Astrocyte (in vitro differentiated cells and primary cell): Measurements from ENCODE around the gene CSK. TPM values are rescaled to one million over a fixed set of nuclear protein-coding genes. Genes with fewer than 3 reads are reported as not detected.
"Not testable (repeated sequence)": the region's sequence is repeated elsewhere in the genome, so short reads cannot be mapped to it uniquely, and the experiment has no call there.

Experiments used
- DNase-seq: peaks from one replicate; pipeline ENCODE4 v3.0.0-alpha.2; 2010; ENCODE audit warnings: low read depth
- FAIRE-seq: peaks from 2 replicates; lab custom pipeline; 2011; peaks lifted over from hg19 to GRCh38; lab: Jason Lieb, UNC
- H2AFZ ChIP-seq: 2 replicates; pipeline ENCODE4 v1.6.0; 2012; ENCODE audit warnings: low read depth, low read length, inconsistent platforms
- H3K27ac ChIP-seq: 2 replicates; pipeline ENCODE4 v1.5.1; 2011; ENCODE audit warnings: low read depth, low read length, inconsistent platforms
- H3K27me3 ChIP-seq: 2 replicates; pipeline ENCODE4 v1.6.0; 2011; ENCODE audit warnings: low read length, inconsistent platforms; ENCODE audit not compliant: insufficient read depth
- H3K36me3 ChIP-seq: 2 replicates; pipeline ENCODE4 v1.5.1; 2011; ENCODE audit warnings: low read length, inconsistent platforms; ENCODE audit not compliant: insufficient read depth
- H3K4me1 ChIP-seq: 2 replicates; pipeline ENCODE4 v1.5.1; 2011; ENCODE audit warnings: low read length, inconsistent platforms; ENCODE audit not compliant: insufficient read depth
- H3K4me2 ChIP-seq: 2 replicates; pipeline ENCODE4 v1.6.0; 2012; ENCODE audit warnings: low read length, inconsistent platforms
- H3K4me3 ChIP-seq: 2 replicates; pipeline ENCODE4 v1.5.1; 2011; ENCODE audit warnings: low read depth, mild to moderate bottlenecking, low read length, inconsistent platforms; ENCODE audit not compliant: insufficient read depth
- H3K79me2 ChIP-seq: 2 replicates; pipeline ENCODE4 v1.6.0; 2012; ENCODE audit warnings: mild to moderate bottlenecking, low read length, inconsistent platforms; ENCODE audit not compliant: insufficient read depth
- H3K9ac ChIP-seq: 2 replicates; pipeline ENCODE4 v1.6.0; 2012; ENCODE audit warnings: mild to moderate bottlenecking, low read length, inconsistent platforms
- H3K9me3 ChIP-seq: 2 replicates; pipeline ENCODE4 v1.5.1; 2012; ENCODE audit warnings: low read depth, mild to moderate bottlenecking, low read length, inconsistent platforms; ENCODE audit not compliant: insufficient read depth
- H4K20me1 ChIP-seq: 2 replicates; pipeline ENCODE4 v1.6.0; 2012; ENCODE audit warnings: low read length, inconsistent platforms; ENCODE audit not compliant: insufficient read depth
- H3K27ac Mint-ChIP-seq: one replicate; pipeline ENCODE4 v1.8.0; 2021; ENCODE audit warnings: mild to moderate bottlenecking, mixed read lengths; ENCODE audit not compliant: unreplicated experiment
- H3K27me3 Mint-ChIP-seq: one replicate; pipeline ENCODE4 v1.8.0; 2021; ENCODE audit warnings: low read depth, mixed read lengths; ENCODE audit not compliant: unreplicated experiment
- H3K36me3 Mint-ChIP-seq: one replicate; pipeline ENCODE4 v1.8.0; 2021; ENCODE audit warnings: low read depth, mixed read lengths; ENCODE audit not compliant: unreplicated experiment
- H3K4me1 Mint-ChIP-seq: one replicate; pipeline ENCODE4 v1.8.0; 2021; ENCODE audit warnings: low read depth, mixed read lengths; ENCODE audit not compliant: unreplicated experiment
- H3K4me3 Mint-ChIP-seq: one replicate; pipeline ENCODE4 v1.8.0; 2021; ENCODE audit warnings: mild to moderate bottlenecking, moderate library complexity, mixed read lengths; ENCODE audit not compliant: unreplicated experiment
- H3K9me3 Mint-ChIP-seq: one replicate; pipeline ENCODE4 v1.8.0; 2021; ENCODE audit warnings: mild to moderate bottlenecking, mixed read lengths; ENCODE audit not compliant: unreplicated experiment
- CTCF ChIP-seq: IDR thresholded peaks from 2 replicates; pipeline ENCODE4 v1.5.1; 2011; ENCODE audit warnings: low read depth, mild to moderate bottlenecking, inconsistent platforms, low read length, moderate library complexity; ENCODE audit not compliant: insufficient read depth
- EZH2 ChIP-seq: IDR thresholded peaks from 2 replicates; pipeline ENCODE4 v1.6.1; 2012; ENCODE audit warnings: mild to moderate bottlenecking, low read length, inconsistent platforms; ENCODE audit not compliant: insufficient read depth
- total RNA-seq: library from RNA; stranded (reverse); gene quantifications from 2 replicates; pipeline ENCODE4 v1.2.1, GENCODE V29; 2021

The CSK gene
- total RNA-seq, 1 donor from 2014 or later = 49.8 TPM

DNA sequence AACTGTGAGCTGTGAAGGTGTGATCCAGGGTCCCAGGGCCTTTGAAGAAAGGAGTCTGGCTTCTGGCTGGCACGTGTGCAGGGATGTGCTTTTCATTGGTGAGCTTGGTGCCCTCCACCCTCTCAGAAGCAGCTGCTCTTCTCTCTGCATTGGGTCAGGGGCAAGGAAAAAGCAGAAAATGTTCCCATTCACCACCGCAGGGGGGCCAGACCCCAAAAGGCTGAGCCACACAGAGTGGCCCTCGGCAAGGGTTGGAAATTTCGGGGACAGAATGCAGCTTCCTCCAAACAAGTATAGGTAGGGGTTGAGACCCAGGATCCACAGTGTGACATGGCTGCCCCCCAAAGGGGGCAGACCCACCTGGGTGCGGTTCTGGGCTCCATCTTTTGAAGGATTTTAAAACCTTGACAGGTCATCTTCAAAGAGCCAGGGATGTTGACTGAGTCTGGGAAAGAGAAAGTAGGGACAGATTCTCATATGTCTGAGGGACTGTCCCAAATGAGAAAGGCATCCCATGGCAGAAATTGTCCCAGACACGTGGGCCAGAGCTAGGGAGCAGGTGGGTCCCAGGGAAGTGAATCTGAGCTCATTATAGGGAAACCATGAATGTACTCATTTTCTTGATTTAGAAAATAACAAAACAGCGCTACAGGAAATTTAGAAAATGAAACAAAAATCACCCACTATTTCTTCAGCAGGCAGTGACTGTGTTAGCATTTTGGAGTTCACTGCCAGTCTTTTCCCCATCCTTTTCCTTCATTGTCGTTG, 2.7 kb downstream of the CSK start:
- H3K36me3 Mint-ChIP-seq = peaks cover 3% of the 10 kb centered on the region
- no peak overlapping the region for H3K4me3 Mint-ChIP-seq
- peaks cover 55% of the 10 kb centered on the region for H3K4me1 ChIP-seq
- H3K36me3 ChIP-seq = no peaks in the 10 kb centered on the region
- no peaks in the 10 kb centered on the region for H3K27me3 ChIP-seq
- peaks cover 3% of the 10 kb centered on the region for H3K27me3 Mint-ChIP-seq
- H3K27ac ChIP-seq = no peak overlapping the region
- peaks cover 31% of the 10 kb centered on the region for H3K4me1 Mint-ChIP-seq
- H2AFZ ChIP-seq = no peak overlapping the region
- H3K4me2 ChIP-seq = no peak overlapping the region
- no peak overlapping the region for H3K4me3 ChIP-seq
- peaks cover 72% of the 10 kb centered on the region for H3K79me2 ChIP-seq
- FAIRE-seq (no peak), DNase-seq (no peak)
- H3K9me3 ChIP-seq = no peaks in the 10 kb centered on the region
- peaks cover 71% of the 10 kb centered on the region for H4K20me1 ChIP-seq
- no peak overlapping the region for H3K9ac ChIP-seq
- H3K9me3 Mint-ChIP-seq = no peaks in the 10 kb centered on the region
- TF ChIP-seq CTCF = no peak
- TF ChIP-seq EZH2 = no peak
- H3K27ac Mint-ChIP-seq = no peak overlapping the region

DNA sequence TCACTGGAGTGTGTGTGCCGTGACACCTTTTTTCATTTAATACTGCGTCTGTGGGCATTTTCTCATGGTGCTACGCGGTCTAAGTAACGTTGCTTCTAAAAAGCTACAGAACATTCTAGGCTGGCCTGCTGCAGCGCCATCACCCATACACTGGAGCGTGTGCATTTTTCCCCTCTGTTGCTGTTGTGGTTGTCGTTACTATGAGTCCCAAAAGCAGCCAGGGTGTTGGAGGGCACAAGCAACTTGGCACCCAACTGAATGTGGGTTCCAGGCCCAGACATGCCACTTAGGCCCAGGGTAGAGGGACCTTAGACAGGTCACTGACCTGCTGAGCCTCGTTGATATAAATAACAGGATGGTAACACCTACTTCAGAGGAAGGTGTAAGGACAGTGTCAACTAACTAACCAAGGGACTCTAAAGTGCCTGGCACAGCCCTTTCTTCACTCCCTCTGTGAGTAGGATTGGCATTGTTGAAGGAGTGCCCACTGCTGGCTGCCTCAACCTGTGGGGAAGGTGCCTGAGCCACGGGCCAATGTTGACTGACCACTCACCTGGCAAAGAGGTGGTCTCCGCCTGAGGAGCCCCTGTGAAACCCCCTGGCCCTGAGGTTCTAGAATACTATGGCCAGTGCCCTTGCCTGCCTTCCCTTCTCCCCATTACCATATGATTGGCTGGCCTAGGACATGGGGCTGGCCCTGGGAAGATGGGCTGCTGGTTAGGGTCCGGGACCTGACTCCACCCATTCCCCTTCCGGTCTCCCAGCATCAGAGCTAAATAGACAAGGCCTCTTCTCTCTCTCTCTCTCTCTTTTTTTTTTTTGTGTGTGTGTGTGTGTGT, 3.5 kb downstream of the CSK start:
- no peak for DNase-seq
- no peaks in the 10 kb centered on the region for H3K36me3 ChIP-seq
- peaks cover 3% of the 10 kb centered on the region for H3K27me3 Mint-ChIP-seq
- H3K9ac ChIP-seq = no peak overlapping the region
- peaks cover 34% of the 10 kb centered on the region for H3K4me1 Mint-ChIP-seq
- no peak overlapping the region for H3K4me2 ChIP-seq
- H3K27me3 ChIP-seq = no peaks in the 10 kb centered on the region
- H3K79me2 ChIP-seq = peaks cover 80% of the 10 kb centered on the region
- H3K36me3 Mint-ChIP-seq = peaks cover 3% of the 10 kb centered on the region
- H3K4me1 ChIP-seq = peaks cover 63% of the 10 kb centered on the region
- H3K27ac Mint-ChIP-seq = no peak overlapping the region
- TF ChIP-seq CTCF (no peak), EZH2 (no peak)
- H3K9me3 ChIP-seq = no peaks in the 10 kb centered on the region
- H3K27ac ChIP-seq = no peak overlapping the region
- H3K9me3 Mint-ChIP-seq = no peaks in the 10 kb centered on the region
- peaks cover 78% of the 10 kb centered on the region for H4K20me1 ChIP-seq
- FAIRE-seq = no peak
- H2AFZ ChIP-seq = no peak overlapping the region
- no peak overlapping the region for H3K4me3 Mint-ChIP-seq
- no peak overlapping the region for H3K4me3 ChIP-seq

GRCh38 chr15:74786081-74786480, 4.2 kb downstream of the CSK start:
- H3K4me1 Mint-ChIP-seq = peaks cover 33% of the 10 kb centered on the region
- H3K9me3 ChIP-seq, FAIRE-seq, H3K9me3 Mint-ChIP-seq, H3K9ac ChIP-seq, H3K27me3 ChIP-seq, H3K4me3 ChIP-seq, H3K27me3 Mint-ChIP-seq, H2AFZ ChIP-seq, H3K4me2 ChIP-seq, H3K4me3 Mint-ChIP-seq, DNase-seq, H3K27ac Mint-ChIP-seq, H3K36me3 ChIP-seq, H3K36me3 Mint-ChIP-seq, H3K27ac ChIP-seq: not testable (repeated sequence)
- Histone ChIP-seq H3K79me2 (peaks cover 83% of the 10 kb centered on the region), H4K20me1 (peaks cover 81% of the 10 kb centered on the region), H3K4me1 (peaks cover 63% of the 10 kb centered on the region)
